ENCODE results near the gene CMKLR1. TPM values are rescaled to one million over a fixed set of nuclear protein-coding genes. Genes with fewer than 3 reads are reported as not detected.

The CMKLR1 gene
- polyA plus RNA-seq, 1 of the 3 experiments (the other 2 are of a cell fraction) = 0.15 TPM

GRCh38 chr12:108241986-108242703 is 97.0 kb downstream of the CMKLR1 start:
- no peak overlapping the region for H2AFZ ChIP-seq (ENCODE audit: low read depth)
- H4K20me1 ChIP-seq (ENCODE audit: insufficient read depth) = no peaks in the 10 kb centered on the region
- no peak overlapping the region for H3K4me3 ChIP-seq (ENCODE audit: low read depth in 2 of 2, low read length in 1 of 2)
- peaks cover 0 to 3% of the 10 kb centered on the region in 2 experiments; a peak in 1 of 4 replicates for H3K4me1 ChIP-seq (ENCODE audit: control insufficient read depth in 1 of 2, insufficient read depth in 2 of 2, low read depth in 1 of 2, low read length in 1 of 2)
- no peak for TF ChIP-seq MAX (IDR thresholded peaks at IDR 0.05; ENCODE audit: low read depth)
- H3K9me3 ChIP-seq = no peaks in the 10 kb centered on the region
- CTCF ChIA-PET = interaction anchor here (0.6 to 1.8 kb wide), 4 partner anchors 11 to 270 kb away, joined by 3 to 7 read pairs (median 4); no protein-coding TSS in a partner anchor
- H3F3A ChIP-seq (replicated peaks; ENCODE audit: insufficient read depth) = no peaks in the 10 kb centered on the region
- H3K4me2 ChIP-seq = no peak overlapping the region
- POLR2A ChIA-PET = interaction anchor here (0.5 kb wide), 1 partner anchor 36 kb away, joined by 4 read pairs; no protein-coding TSS in a partner anchor
- H3K9ac ChIP-seq = no peak overlapping the region
- no peaks in the 10 kb centered on the region for H3K27me3 ChIP-seq (ENCODE audit: insufficient read depth)
- H3K79me2 ChIP-seq (ENCODE audit: insufficient read depth) = no peaks in the 10 kb centered on the region
- no peak for DNase-seq
- no peaks in the 10 kb centered on the region for H3K36me3 ChIP-seq (replicated peaks in 1 of 2; ENCODE audit: control insufficient read depth in 1 of 2, insufficient read depth in 2 of 2, low read length in 1 of 2)
- no peaks in the 10 kb centered on the region for H3K9me2 ChIP-seq
- WGBS (ENCODE audit: low lambda C conversion rate) = 33% methylated on average over 8 of the region's 10 CpGs
- H3K27ac ChIP-seq (ENCODE audit: low read depth in 2 of 2, low read length in 1 of 2) = no peak overlapping the region; a peak in 1 of 4 replicates

GRCh38 chr12:108240928-108241327 is 98.2 kb downstream of the CMKLR1 start:
- Histone ChIP-seq H2AFZ (ENCODE audit: low read depth) (no peak overlapping the region), H3K4me2 (no peak overlapping the region), H3K9ac (no peak overlapping the region), H3F3A (replicated peaks; ENCODE audit: insufficient read depth) (no peaks in the 10 kb centered on the region), H3K36me3 (replicated peaks in 1 of 2; ENCODE audit: control insufficient read depth in 1 of 2, insufficient read depth in 2 of 2, low read length in 1 of 2) (no peaks in the 10 kb centered on the region), H3K4me1 (ENCODE audit: control insufficient read depth in 1 of 2, insufficient read depth in 2 of 2, low read depth in 1 of 2, low read length in 1 of 2) (peaks cover 0 to 6% of the 10 kb centered on the region in 2 experiments; a peak in 1 of 4 replicates), H3K27ac (ENCODE audit: low read depth in 2 of 2, low read length in 1 of 2) (no peak overlapping the region), H3K4me3 (ENCODE audit: low read depth in 2 of 2, low read length in 1 of 2) (no peak overlapping the region), H3K9me2 (no peaks in the 10 kb centered on the region), H3K27me3 (ENCODE audit: insufficient read depth) (no peaks in the 10 kb centered on the region), H3K79me2 (ENCODE audit: insufficient read depth) (no peaks in the 10 kb centered on the region), H4K20me1 (ENCODE audit: insufficient read depth) (no peaks in the 10 kb centered on the region), H3K9me3 (no peaks in the 10 kb centered on the region)
- POLR2A ChIA-PET = no interaction called here
- TF ChIP-seq RCOR1 (IDR thresholded peaks at IDR 0.05; ENCODE audit: low read length) (no peak), EZH2phosphoT487 (IDR thresholded peaks at IDR 0.05; ENCODE audit: borderline replicate concordance, low read depth) (no peak), JUND (IDR thresholded peaks at IDR 0.05) (no peak), USF1 (IDR thresholded peaks at IDR 0.05; ENCODE audit: borderline replicate concordance, low read depth) (no peak), CHD2 (IDR thresholded peaks at IDR 0.05; ENCODE audit: low read length, partially characterized antibody) (no peak), ZBTB33 (IDR thresholded peaks at IDR 0.05; ENCODE audit: borderline replicate concordance, low read depth) (no peak)
- WGBS (ENCODE audit: low lambda C conversion rate) = 27% methylated on average over 3 of the region's 4 CpGs
- DNase-seq = no peak
- CTCF ChIA-PET = interaction anchor here (0.6 to 1.4 kb wide), 2 partner anchors 10 to 74 kb away, joined by 3 to 5 read pairs; no protein-coding TSS in a partner anchor

Data from SK-N-SH (cell line).